ENCODE results near the gene DDX42.

GRCh38 chr17:63838631-63839171 is 64.7 kb downstream of the DDX42 start:
- no peak for TF ChIP-seq CTCF (IDR thresholded peaks at IDR 0.05; ENCODE audit: insufficient read depth, low read depth, low read length)
- no peak for TF ChIP-seq EZH2 (IDR thresholded peaks at IDR 0.05; ENCODE audit: insufficient read depth, low read length)
